ENCODE results near the gene ABCA4.

- TF ChIP-seq, protein P1, sequence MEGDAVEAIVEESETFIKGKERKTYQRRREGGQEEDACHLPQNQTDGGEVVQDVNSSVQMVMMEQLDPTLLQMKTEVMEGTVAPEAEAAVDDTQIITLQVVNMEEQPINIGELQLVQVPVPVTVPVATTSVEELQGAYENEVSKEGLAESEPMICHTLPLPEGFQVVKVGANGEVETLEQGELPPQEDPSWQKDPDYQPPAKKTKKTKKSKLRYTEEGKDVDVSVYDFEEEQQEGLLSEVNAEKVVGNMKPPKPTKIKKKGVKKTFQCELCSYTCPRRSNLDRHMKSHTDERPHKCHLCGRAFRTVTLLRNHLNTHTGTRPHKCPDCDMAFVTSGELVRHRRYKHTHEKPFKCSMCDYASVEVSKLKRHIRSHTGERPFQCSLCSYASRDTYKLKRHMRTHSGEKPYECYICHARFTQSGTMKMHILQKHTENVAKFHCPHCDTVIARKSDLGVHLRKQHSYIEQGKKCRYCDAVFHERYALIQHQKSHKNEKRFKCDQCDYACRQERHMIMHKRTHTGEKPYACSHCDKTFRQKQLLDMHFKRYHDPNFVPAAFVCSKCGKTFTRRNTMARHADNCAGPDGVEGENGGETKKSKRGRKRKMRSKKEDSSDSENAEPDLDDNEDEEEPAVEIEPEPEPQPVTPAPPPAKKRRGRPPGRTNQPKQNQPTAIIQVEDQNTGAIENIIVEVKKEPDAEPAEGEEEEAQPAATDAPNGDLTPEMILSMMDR (IDR thresholded peaks at IDR 0.05) = no peak
- TF ChIP-seq POLR2A (IDR thresholded peaks at IDR 0.05) = no peak
Measured at GRCh38 chr1:93981274-93981667, 139.7 kb downstream of the ABCA4 start.
